Neural cell (in vitro differentiated cells): ENCODE measurements around the gene TRMT44. TPM values are rescaled to one million over a fixed set of nuclear protein-coding genes. Genes with fewer than 3 reads are reported as not detected.

Source experiments
- H2AFZ ChIP-seq: fragments of 200-600, 300-800 bp; sonication (generic), shearing (Covaris generic); 2 replicates; pipeline ENCODE4 v1.6.0; 2014; ENCODE audit warnings: low read depth, mild to moderate bottlenecking, antibody characterized with exemption, low read length, moderate library complexity
- H3F3A ChIP-seq: fragments of 200-600 bp; shearing (Covaris generic); 2 replicates; pipeline ENCODE4 v1.6.1; 2016; ENCODE audit warnings: mild to moderate bottlenecking, moderate library complexity, mixed read lengths, antibody characterized with exemption, low read length; ENCODE audit not compliant: insufficient read depth, poor library complexity, severe bottlenecking
- H3K27ac ChIP-seq: fragments of 200-600, 300-800 bp; sonication (generic), shearing (Covaris generic); 2 replicates; pipeline ENCODE4 v1.5.1; 2014; ENCODE audit warnings: mild to moderate bottlenecking, low read length, moderate library complexity
- H3K27me3 ChIP-seq: fragments of 300-800, 200-600 bp; sonication (generic), shearing (Covaris generic); 2 replicates; pipeline ENCODE4 v1.6.0; 2014; ENCODE audit warnings: mild to moderate bottlenecking, low read depth, low read length, moderate library complexity; ENCODE audit not compliant: insufficient read depth
- H3K36me3 ChIP-seq: fragments of 300-800, 200-600 bp; sonication (generic), shearing (Covaris generic); 2 replicates; pipeline ENCODE4 v1.5.1; 2014; ENCODE audit warnings: mild to moderate bottlenecking, antibody characterized with exemption, low read length, moderate library complexity; ENCODE audit not compliant: insufficient read depth
- H3K4me2 ChIP-seq: fragments of 300-800, 200-600 bp; sonication (generic), shearing (Covaris generic); 2 replicates; pipeline ENCODE4 v1.6.0; 2014; ENCODE audit warnings: mild to moderate bottlenecking, low read length
- H3K4me3 ChIP-seq: fragments of 300-800, 200-600 bp; sonication (generic), shearing (Covaris generic); 2 replicates; pipeline ENCODE4 v1.5.1; 2014; ENCODE audit warnings: mild to moderate bottlenecking, low read length, moderate library complexity
- H3K79me2 ChIP-seq: fragments of 200-600 bp; shearing (Covaris generic); replicated peaks from 2 replicates; pipeline ENCODE4 v1.6.0; 2014; ENCODE audit warnings: mild to moderate bottlenecking, low read length, moderate library complexity; ENCODE audit not compliant: insufficient read depth
- H3K9ac ChIP-seq: fragments of 300-800, 200-600 bp; sonication (generic), shearing (Covaris generic); 2 replicates; pipeline ENCODE4 v1.6.1; 2016; ENCODE audit warnings: mild to moderate bottlenecking, low read length, mixed read lengths
- H3K9me2 ChIP-seq: fragments of 200-600 bp; shearing (Covaris generic); 2 replicates; pipeline ENCODE4 v1.6.1; 2016; ENCODE audit warnings: mild to moderate bottlenecking, low read length, mixed read lengths; ENCODE audit not compliant: insufficient read depth
- H3K9me3 ChIP-seq: fragments of 200-600, 300-800 bp; sonication (generic), shearing (Covaris generic); 2 replicates; pipeline ENCODE4 v1.6.1; 2016; ENCODE audit warnings: mild to moderate bottlenecking, mixed run types, low read length, moderate library complexity, mixed read lengths
- H4K20me1 ChIP-seq: fragments of 200-600 bp; shearing (Covaris generic); 2 replicates; pipeline ENCODE4 v1.6.1; 2016; ENCODE audit warnings: mild to moderate bottlenecking, mixed run types; ENCODE audit not compliant: insufficient read depth
- EP300 ChIP-seq: fragments of 450-650 bp; conservative IDR thresholded peaks from 2 replicates; pipeline ENCODE4 v1.6.1; 2014; ENCODE audit warnings: antibody characterized with exemption, mild to moderate bottlenecking, moderate library complexity; ENCODE audit not compliant: poor library complexity, severe bottlenecking
- EZH2 ChIP-seq: fragments of 200-600, 300-800 bp; shearing (Covaris generic), sonication (generic); IDR thresholded peaks from 2 replicates; pipeline ENCODE4 v1.6.1; 2014; ENCODE audit warnings: antibody characterized with exemption, low read length, borderline replicate concordance, mild to moderate bottlenecking; ENCODE audit not compliant: insufficient read depth, poor library complexity, severe bottlenecking
- MXI1 ChIP-seq: fragments of 450-650 bp; conservative IDR thresholded peaks from 2 replicates; pipeline ENCODE4 v1.6.1; 2014; ENCODE audit warnings: antibody characterized with exemption, mild to moderate bottlenecking; ENCODE audit not compliant: poor library complexity, severe bottlenecking
- POLR2AphosphoS5 ChIP-seq: IDR thresholded peaks from 2 replicates; pipeline ENCODE4 v1.6.1; 2012
- RAD21 ChIP-seq: fragments of 450-650 bp; conservative IDR thresholded peaks from 2 replicates; pipeline ENCODE4 v1.6.1; 2014; ENCODE audit warnings: antibody characterized with exemption, mild to moderate bottlenecking, moderate library complexity
- SMC3 ChIP-seq: fragments of 450-650 bp; conservative IDR thresholded peaks from 2 replicates; pipeline ENCODE4 v1.6.1; 2014; ENCODE audit warnings: antibody characterized with exemption, mild to moderate bottlenecking, moderate library complexity; ENCODE audit not compliant: poor library complexity
- TAF1 ChIP-seq: IDR thresholded peaks from 2 replicates; pipeline ENCODE4 v1.6.1; 2012; ENCODE audit warnings: low read depth
- polyA plus RNA-seq: library from polyadenylated mRNA; depleted of rRNA; stranded (reverse); fragments of >200 nt; gene quantifications from 2 replicates; pipeline ENCODE4 v1.2.3, GENCODE V29; 2014
- TF ChIP-seq, protein P1 (sequence below): fragments of 450-650 bp; IDR thresholded peaks from 2 replicates; pipeline ENCODE4 v1.5.1; 2014; ENCODE audit warnings: antibody characterized with exemption, mild to moderate bottlenecking, moderate library complexity; ENCODE audit not compliant: poor library complexity, severe bottlenecking
- TF ChIP-seq, protein P2 (sequence below): IDR thresholded peaks from 2 replicates; pipeline ENCODE4 v1.6.1; 2012; ENCODE audit warnings: borderline replicate concordance

Gene TRMT44
- polyA plus RNA-seq, 1 donor from 2014 or later = 20.6 TPM

DNA sequence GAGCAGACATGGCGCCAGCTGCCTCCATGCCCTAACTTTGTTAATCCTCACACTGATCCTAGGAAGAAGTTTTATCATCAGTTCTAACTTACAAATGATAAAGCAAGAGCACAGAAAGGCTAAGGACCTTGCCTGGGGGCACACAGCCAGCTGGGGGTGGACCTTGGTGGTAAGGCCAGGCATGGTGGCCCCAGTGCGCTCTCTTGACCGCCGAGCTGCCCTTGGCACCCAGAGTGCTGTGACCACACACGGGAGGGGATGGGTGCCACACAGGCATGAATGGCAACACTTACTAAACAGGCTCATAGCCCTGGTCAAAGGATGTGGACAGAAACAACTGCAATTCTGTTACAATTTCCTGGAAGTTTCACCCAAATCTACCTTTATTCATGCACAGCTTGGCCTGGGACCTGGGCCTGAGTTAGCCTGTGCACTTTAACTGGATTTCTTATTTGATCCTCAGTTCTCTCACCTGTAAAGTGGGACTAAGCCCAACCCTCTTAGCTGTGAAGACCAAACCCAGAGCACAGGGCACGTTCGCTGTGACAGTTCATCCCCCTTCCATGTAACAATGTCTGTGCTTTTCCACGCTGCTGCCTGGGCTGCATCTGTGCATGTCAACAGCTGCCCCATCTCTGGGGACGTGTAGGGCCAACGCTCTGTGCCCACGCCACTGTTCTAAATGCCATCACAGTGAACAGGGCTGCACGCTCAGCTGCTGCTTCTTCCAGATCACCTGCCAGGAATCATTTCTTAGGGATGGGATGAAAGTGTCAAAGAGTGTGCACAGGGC, 44.9 kb upstream of the TRMT44 start:
- no peak overlapping the region for H2AFZ ChIP-seq
- H3K9me2 ChIP-seq = no peaks in the 10 kb centered on the region
- no peak overlapping the region for H3K27ac ChIP-seq
- H3K27me3 ChIP-seq = no peaks in the 10 kb centered on the region
- peaks cover 4% of the 10 kb centered on the region for H3F3A ChIP-seq
- no peaks in the 10 kb centered on the region for H3K79me2 ChIP-seq
- no peak overlapping the region for H3K9ac ChIP-seq
- H3K4me2 ChIP-seq = no peak overlapping the region
- H3K4me3 ChIP-seq = no peak overlapping the region
- no peaks in the 10 kb centered on the region for H3K9me3 ChIP-seq
- H4K20me1 ChIP-seq = no peaks in the 10 kb centered on the region
- TF ChIP-seq POLR2AphosphoS5 = no peak
- no peak for TF ChIP-seq EP300
- TF ChIP-seq TAF1 = no peak
- no peak for TF ChIP-seq EZH2
- TF ChIP-seq, protein P1, sequence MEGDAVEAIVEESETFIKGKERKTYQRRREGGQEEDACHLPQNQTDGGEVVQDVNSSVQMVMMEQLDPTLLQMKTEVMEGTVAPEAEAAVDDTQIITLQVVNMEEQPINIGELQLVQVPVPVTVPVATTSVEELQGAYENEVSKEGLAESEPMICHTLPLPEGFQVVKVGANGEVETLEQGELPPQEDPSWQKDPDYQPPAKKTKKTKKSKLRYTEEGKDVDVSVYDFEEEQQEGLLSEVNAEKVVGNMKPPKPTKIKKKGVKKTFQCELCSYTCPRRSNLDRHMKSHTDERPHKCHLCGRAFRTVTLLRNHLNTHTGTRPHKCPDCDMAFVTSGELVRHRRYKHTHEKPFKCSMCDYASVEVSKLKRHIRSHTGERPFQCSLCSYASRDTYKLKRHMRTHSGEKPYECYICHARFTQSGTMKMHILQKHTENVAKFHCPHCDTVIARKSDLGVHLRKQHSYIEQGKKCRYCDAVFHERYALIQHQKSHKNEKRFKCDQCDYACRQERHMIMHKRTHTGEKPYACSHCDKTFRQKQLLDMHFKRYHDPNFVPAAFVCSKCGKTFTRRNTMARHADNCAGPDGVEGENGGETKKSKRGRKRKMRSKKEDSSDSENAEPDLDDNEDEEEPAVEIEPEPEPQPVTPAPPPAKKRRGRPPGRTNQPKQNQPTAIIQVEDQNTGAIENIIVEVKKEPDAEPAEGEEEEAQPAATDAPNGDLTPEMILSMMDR = no peak
- TF ChIP-seq MXI1 = no peak
- TF ChIP-seq SMC3 = no peak
- TF ChIP-seq RAD21 = no peak
- TF ChIP-seq, protein P2, sequence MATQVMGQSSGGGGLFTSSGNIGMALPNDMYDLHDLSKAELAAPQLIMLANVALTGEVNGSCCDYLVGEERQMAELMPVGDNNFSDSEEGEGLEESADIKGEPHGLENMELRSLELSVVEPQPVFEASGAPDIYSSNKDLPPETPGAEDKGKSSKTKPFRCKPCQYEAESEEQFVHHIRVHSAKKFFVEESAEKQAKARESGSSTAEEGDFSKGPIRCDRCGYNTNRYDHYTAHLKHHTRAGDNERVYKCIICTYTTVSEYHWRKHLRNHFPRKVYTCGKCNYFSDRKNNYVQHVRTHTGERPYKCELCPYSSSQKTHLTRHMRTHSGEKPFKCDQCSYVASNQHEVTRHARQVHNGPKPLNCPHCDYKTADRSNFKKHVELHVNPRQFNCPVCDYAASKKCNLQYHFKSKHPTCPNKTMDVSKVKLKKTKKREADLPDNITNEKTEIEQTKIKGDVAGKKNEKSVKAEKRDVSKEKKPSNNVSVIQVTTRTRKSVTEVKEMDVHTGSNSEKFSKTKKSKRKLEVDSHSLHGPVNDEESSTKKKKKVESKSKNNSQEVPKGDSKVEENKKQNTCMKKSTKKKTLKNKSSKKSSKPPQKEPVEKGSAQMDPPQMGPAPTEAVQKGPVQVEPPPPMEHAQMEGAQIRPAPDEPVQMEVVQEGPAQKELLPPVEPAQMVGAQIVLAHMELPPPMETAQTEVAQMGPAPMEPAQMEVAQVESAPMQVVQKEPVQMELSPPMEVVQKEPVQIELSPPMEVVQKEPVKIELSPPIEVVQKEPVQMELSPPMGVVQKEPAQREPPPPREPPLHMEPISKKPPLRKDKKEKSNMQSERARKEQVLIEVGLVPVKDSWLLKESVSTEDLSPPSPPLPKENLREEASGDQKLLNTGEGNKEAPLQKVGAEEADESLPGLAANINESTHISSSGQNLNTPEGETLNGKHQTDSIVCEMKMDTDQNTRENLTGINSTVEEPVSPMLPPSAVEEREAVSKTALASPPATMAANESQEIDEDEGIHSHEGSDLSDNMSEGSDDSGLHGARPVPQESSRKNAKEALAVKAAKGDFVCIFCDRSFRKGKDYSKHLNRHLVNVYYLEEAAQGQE = no peak
- H3K36me3 ChIP-seq = peaks cover 4% of the 10 kb centered on the region

DNA sequence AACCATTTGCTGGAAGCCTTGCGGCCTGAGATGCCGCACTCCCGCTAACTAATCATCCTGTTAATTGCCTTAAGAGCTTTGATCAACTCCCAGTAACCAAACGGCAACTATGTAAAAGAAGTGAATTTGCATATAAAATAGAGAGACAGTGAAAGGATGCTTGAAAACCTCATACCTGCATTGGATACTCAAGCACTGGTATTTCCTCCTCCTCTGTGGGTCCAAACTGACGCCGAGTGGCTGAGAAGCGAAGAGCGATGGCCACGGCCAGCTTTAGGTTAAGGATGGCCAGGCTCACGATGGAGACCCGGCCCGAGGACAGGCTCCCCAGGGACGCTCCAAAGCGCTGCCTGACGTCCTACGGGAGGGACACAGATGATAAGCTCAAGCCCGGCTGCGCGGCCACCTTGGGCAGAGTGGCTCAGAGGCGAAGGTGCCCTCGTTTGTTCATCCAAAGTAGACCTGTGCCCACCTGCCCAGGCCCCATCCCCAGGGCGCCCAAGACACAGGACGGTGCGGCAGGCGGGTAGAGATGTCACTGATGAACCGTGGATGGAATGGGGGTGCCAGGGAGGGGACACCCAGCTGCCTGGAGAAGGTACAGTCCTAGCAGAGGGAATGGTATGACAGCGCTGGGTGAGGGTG, 43.7 kb upstream of the TRMT44 start:
- Histone ChIP-seq H3K4me2 (no peak overlapping the region), H3K4me3 (no peak overlapping the region), H3K36me3 (peaks cover 4% of the 10 kb centered on the region), H3K9me2 (no peaks in the 10 kb centered on the region), H3K27ac (no peak overlapping the region), H3K27me3 (no peaks in the 10 kb centered on the region), H3F3A (peaks cover 4% of the 10 kb centered on the region), H3K9me3 (no peaks in the 10 kb centered on the region), H3K9ac (no peak overlapping the region), H4K20me1 (no peaks in the 10 kb centered on the region), H2AFZ (no peak overlapping the region), H3K79me2 (no peaks in the 10 kb centered on the region)
- TF ChIP-seq EP300 (no peak), TAF1 (no peak)
